H1 (cell line): ENCODE data around the gene SSH2. TPM values are rescaled to one million over a fixed set of nuclear protein-coding genes. Genes with fewer than 3 reads are reported as not detected.

Experiments used
- KDM1A ChIP-seq: fragments of 200-600, 300-600 bp; sonication (generic); IDR thresholded peaks from 2 replicates; pipeline ENCODE4 v1.7.1; 2016; ENCODE audit warnings: mild to moderate bottlenecking, low read length, borderline replicate concordance
- KDM5A ChIP-seq: fragments of 200-600 bp; IDR thresholded peaks from 2 replicates; pipeline ENCODE4 v1.7.1; 2012; ENCODE audit warnings: mild to moderate bottlenecking, low read length, inconsistent platforms, mixed read lengths
- NANOG ChIP-seq: IDR thresholded peaks from 2 replicates; pipeline ENCODE4 v1.6.1; 2011; ENCODE audit warnings: low read length, low read depth, mild to moderate bottlenecking, inconsistent platforms; ENCODE audit not compliant: insufficient read depth, poor library complexity, severe bottlenecking
- TBP ChIP-seq: IDR thresholded peaks from 2 replicates; pipeline ENCODE4 v1.6.1; 2011; ENCODE audit warnings: low read depth, low read length, improper control_type of control experiment
- polyA plus RNA-seq, 7 experiments: library from polyadenylated mRNA; depleted of rRNA in 3 of 7; stranded (reverse) in 5 of 7; unstranded in 2 of 7; fragments of >200 nt in 5 of 7; fragments of 200-250 nt in 2 of 7; gene quantifications; 1 replicate in 5 of 7; 2 replicates in 1 of 7; 4 replicates in 1 of 7; pipeline versions ENCODE4 v1.2.1 to v1.2.3, GENCODE V29; 2011 to 2013; ENCODE audit warnings: missing spikeins in 2 of 7, mixed read lengths in 2 of 7
- total RNA-seq: library from RNA; stranded (reverse); fragmentation: NEBNext Ultra II Directional; extraction: Animal tissue kit (Norgen Biotek cat#: 25700); gene quantifications from 2 replicates; pipeline ENCODE4 v1.2.1, GENCODE V29; 2021
- TF ChIP-seq, protein P1 (sequence below), 3 experiments: IDR thresholded peaks; 1 replicate in 2 of 3; 2 replicates in 1 of 3; pipeline versions ENCODE4 v1.5.1 to v1.6.1; 2011; ENCODE audit warnings: low read length in 3 of 3, mild to moderate bottlenecking in 3 of 3, inconsistent platforms in 2 of 3, low read depth in 1 of 3, moderate library complexity in 1 of 3; ENCODE audit not compliant: insufficient read depth in 1 of 3; ENCODE audit errors: control extremely low read depth in 1 of 3

SSH2 gene
- total and polyA plus RNA-seq, 2 of the 8 experiments (the other 6 are each of a cell fraction or from before 2014, with no cell fraction given): 5.2 to 15.9 TPM

GRCh38 chr17:29771546-29771945 is 158.5 kb downstream of the SSH2 start (continued):
- TF ChIP-seq TBP: no peak
- TF ChIP-seq, protein P1, sequence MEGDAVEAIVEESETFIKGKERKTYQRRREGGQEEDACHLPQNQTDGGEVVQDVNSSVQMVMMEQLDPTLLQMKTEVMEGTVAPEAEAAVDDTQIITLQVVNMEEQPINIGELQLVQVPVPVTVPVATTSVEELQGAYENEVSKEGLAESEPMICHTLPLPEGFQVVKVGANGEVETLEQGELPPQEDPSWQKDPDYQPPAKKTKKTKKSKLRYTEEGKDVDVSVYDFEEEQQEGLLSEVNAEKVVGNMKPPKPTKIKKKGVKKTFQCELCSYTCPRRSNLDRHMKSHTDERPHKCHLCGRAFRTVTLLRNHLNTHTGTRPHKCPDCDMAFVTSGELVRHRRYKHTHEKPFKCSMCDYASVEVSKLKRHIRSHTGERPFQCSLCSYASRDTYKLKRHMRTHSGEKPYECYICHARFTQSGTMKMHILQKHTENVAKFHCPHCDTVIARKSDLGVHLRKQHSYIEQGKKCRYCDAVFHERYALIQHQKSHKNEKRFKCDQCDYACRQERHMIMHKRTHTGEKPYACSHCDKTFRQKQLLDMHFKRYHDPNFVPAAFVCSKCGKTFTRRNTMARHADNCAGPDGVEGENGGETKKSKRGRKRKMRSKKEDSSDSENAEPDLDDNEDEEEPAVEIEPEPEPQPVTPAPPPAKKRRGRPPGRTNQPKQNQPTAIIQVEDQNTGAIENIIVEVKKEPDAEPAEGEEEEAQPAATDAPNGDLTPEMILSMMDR (IDR thresholded peaks at IDR 0.05; ENCODE audit: control extremely low read depth in 1 of 3, insufficient read depth in 1 of 3, low read depth in 1 of 3, low read length in 3 of 3): no peak
- no peak for TF ChIP-seq KDM1A
- no peak for TF ChIP-seq KDM5A
- no peak for TF ChIP-seq NANOG
